ENCODE data around the gene UGCG. TPM values are rescaled to one million over a fixed set of nuclear protein-coding genes. Genes with fewer than 3 reads are reported as not detected.

The UGCG gene
- total RNA-seq, 1 experiment from 2014 or later: 32.6 TPM

GRCh38 chr9:111961009-111961408, 64.4 kb downstream of the UGCG start:
- no peak for ATAC-seq
- H3K4me1 ChIP-seq (ENCODE audit: control insufficient read depth in 1 of 2, insufficient read depth in 2 of 2, low read length in 2 of 2): peaks cover 22 to 68% of the 10 kb centered on the region in 2 experiments

GRCh38 chr9:111961575-111961974, 65.0 kb downstream of the UGCG start:
- DNase-seq (ENCODE audit: low read depth, low spot score) (peak; percentile 19), ATAC-seq (no peak)
- Histone ChIP-seq H3K27ac (ENCODE audit: low read depth, low read length) (no peak overlapping the region), H3K4me1 (ENCODE audit: control insufficient read depth in 1 of 2, insufficient read depth in 2 of 2, low read length in 2 of 2) (peaks cover 22 to 74% of the 10 kb centered on the region in 2 experiments), H3K27me3 (ENCODE audit: insufficient read depth, low read length) (no peaks in the 10 kb centered on the region), H3K4me3 (replicated peaks in 1 of 2; ENCODE audit: low read depth in 1 of 2, low read length in 2 of 2) (no peak overlapping the region), H4K20me1 (ENCODE audit: insufficient read depth) (no peaks in the 10 kb centered on the region), H3K36me3 (ENCODE audit: control insufficient read depth in 1 of 2, insufficient read depth in 2 of 2, low read length in 2 of 2) (no peaks in the 10 kb centered on the region), H3K9me3 (ENCODE audit: control insufficient read depth in 1 of 2, insufficient read depth in 1 of 2, low read depth in 1 of 2, low read length in 2 of 2) (no peaks in the 10 kb centered on the region), H3K9me2 (ENCODE audit: insufficient read depth) (no peaks in the 10 kb centered on the region), H3K79me2 (ENCODE audit: insufficient read depth, low read length) (no peaks in the 10 kb centered on the region), H2AFZ (ENCODE audit: low read depth, low read length, poor library complexity, severe bottlenecking) (peak overlapping the region; percentile 8), H3K4me2 (ENCODE audit: low read length) (peak overlapping the region; percentile 42), H3K9ac (ENCODE audit: low read length) (no peak overlapping the region)
- POLR2A ChIA-PET: no interaction called here
- intact Hi-C loops (cut with micrococcal nuclease): no loop called here
- TF ChIP-seq SRF (IDR thresholded peaks at IDR 0.05; ENCODE audit: low read depth) (no peak), POLR2AphosphoS5 (IDR thresholded peaks at IDR 0.05; ENCODE audit: low read depth, low read length) (no peak), ZFX (IDR thresholded peaks at IDR 0.05) (no peak), ELF1 (IDR thresholded peaks at IDR 0.05; ENCODE audit: borderline replicate concordance, low read depth) (no peak), YY1 (IDR thresholded peaks at IDR 0.05; ENCODE audit: extremely low read depth, insufficient replicate concordance, low read depth, low read length) (no peak)
- BruUV-seq (replicated peaks): no TSS peak
- RAD21 ChIA-PET (ENCODE audit: low non-redundant PET in 1 of 2, low total read pairs in 2 of 2, uncharacterized antibody in 2 of 2, unreplicated experiment in 2 of 2): no interaction called here
- CTCF ChIA-PET: no interaction called here

More at GRCh38 chr9:111961009-111961408, 64.4 kb downstream of the UGCG start:
- no TSS peak for BruUV-seq (replicated peaks)
- 0 out of 2 replicates have a peak overlapping the region, but pooled peaks have one; percentile 42 for H3K4me2 ChIP-seq (ENCODE audit: low read length)
- TF ChIP-seq SIN3A (IDR thresholded peaks at IDR 0.05; ENCODE audit: low read depth): no peak
- no peak for TF ChIP-seq EZH2phosphoT487 (IDR thresholded peaks at IDR 0.05; ENCODE audit: borderline replicate concordance)
- no peak for TF ChIP-seq CEBPB (IDR thresholded peaks at IDR 0.05; ENCODE audit: low read depth)
- no peak for TF ChIP-seq SP1 (IDR thresholded peaks at IDR 0.05; ENCODE audit: low read depth)
- no peak for TF ChIP-seq POLR2AphosphoS5 (IDR thresholded peaks at IDR 0.05; ENCODE audit: low read depth, low read length)
- TF ChIP-seq TCF7L2 (IDR thresholded peaks at IDR 0.05; ENCODE audit: borderline replicate concordance, extremely low read depth, insufficient read depth, insufficient read length): no peak
- TF ChIP-seq, protein P1, sequence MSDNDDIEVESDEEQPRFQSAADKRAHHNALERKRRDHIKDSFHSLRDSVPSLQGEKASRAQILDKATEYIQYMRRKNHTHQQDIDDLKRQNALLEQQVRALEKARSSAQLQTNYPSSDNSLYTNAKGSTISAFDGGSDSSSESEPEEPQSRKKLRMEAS (IDR thresholded peaks at IDR 0.05): no peak; the same call in 1 of the 2 replicates
- TF ChIP-seq ZFX (IDR thresholded peaks at IDR 0.05): no peak
- no peak for TF ChIP-seq ELF1 (IDR thresholded peaks at IDR 0.05; ENCODE audit: borderline replicate concordance, low read depth)
- ChIA-PET CTCF (no interaction called here), RAD21 (ENCODE audit: low non-redundant PET in 1 of 2, low total read pairs in 2 of 2, uncharacterized antibody in 2 of 2, unreplicated experiment in 2 of 2) (no interaction called here), POLR2A (no interaction called here)
- no peak for DNase-seq (ENCODE audit: low read depth, low spot score)
- no peak overlapping the region for H3K27ac ChIP-seq (ENCODE audit: low read depth, low read length)
- no peaks in the 10 kb centered on the region for H3K36me3 ChIP-seq (ENCODE audit: control insufficient read depth in 1 of 2, insufficient read depth in 2 of 2, low read length in 2 of 2)
- H3K9me3 ChIP-seq (ENCODE audit: control insufficient read depth in 1 of 2, insufficient read depth in 1 of 2, low read depth in 1 of 2, low read length in 2 of 2): no peaks in the 10 kb centered on the region
- peak overlapping the region; percentile 8 for H2AFZ ChIP-seq (ENCODE audit: low read depth, low read length, poor library complexity, severe bottlenecking)
- H3K4me3 ChIP-seq (replicated peaks in 1 of 2; ENCODE audit: low read depth in 1 of 2, low read length in 2 of 2): no peak overlapping the region
- no peaks in the 10 kb centered on the region for H3K9me2 ChIP-seq (ENCODE audit: insufficient read depth)
- H3K27me3 ChIP-seq (ENCODE audit: insufficient read depth, low read length): no peaks in the 10 kb centered on the region
- intact Hi-C loops (cut with micrococcal nuclease): no loop called here
- no peaks in the 10 kb centered on the region for H3K79me2 ChIP-seq (ENCODE audit: insufficient read depth, low read length)
- H4K20me1 ChIP-seq (ENCODE audit: insufficient read depth): no peaks in the 10 kb centered on the region
- no peak overlapping the region for H3K9ac ChIP-seq (ENCODE audit: low read length)
